ENCODE data around the gene EDEM2.
"Not testable (repeated sequence)": the region's sequence is repeated elsewhere in the genome, so short reads cannot be mapped to it uniquely, and the experiment has no call there.

EDEM2 gene

DNA sequence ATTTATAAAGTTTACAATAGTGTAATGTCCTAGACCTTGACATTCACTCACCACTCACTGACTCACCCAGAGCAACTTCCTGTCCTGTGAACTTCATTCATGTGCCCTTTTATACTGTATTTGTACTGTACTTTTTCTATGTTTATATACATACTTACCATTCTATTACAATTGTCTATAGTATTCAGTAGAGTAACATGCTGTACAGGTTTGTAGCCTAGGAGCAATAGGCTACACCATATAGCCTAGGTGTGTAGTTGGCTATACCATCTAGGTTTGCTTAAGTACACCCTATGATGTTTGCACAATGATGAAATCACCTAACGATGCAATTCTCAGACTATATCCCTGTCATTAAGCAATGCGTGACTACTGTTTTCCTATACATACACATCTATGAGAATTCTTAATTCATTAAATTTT is 17.5 kb downstream of the EDEM2 start:
- no peak for DNase-seq (ENCODE audit: low read depth in 2 of 2)

DNA sequence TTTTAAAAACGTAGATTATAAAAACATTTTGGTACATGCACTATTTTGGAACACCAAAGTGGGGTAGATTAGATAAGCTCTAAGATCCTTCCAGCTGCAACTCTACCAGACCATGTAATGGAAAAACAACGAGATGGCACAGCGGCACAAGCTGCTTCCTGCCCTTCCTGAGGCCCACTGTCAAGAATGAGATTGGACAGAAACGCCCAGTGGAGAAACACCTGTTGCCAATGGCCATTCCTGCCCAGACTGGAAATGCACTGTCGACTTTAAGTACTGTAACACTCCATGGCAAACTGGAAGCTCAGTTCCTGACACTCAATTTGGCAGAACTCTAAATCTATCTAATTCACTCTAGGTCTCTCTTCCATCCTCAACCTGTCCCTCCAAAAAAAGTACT is 21.4 kb downstream of the EDEM2 start:
- DNase-seq (ENCODE audit: low read depth in 2 of 2) = no peak

DNA sequence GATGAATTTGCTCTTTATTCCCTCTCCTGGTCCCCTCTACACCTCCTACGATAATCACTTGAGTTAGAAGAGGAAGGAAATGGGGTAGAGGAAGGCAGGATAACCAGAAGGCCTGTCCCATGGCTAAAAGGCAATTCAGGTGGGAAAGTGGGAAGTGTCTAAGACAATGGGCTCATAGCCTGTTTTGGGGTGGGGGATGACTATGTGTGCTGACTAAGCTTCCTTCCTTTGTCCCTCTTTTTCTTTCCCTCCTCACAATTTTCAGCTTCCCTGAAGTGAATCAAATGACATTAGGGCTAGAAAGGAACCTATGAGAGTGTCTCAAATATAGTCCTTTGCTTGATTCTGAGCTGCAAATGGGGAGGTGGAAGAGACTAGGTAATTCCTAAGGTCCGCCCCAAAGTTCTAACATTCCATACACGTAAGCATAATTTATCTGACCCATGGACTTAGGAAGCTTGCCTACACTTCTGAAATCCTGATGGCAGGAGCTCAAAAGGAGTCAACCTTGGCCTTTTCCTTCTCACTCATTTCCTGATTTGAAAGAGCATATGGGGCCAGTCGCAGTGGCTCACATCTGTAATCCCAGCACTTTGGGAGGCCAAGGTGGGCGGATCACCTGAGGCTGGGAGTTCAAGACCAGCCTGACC is 24.3 kb downstream of the EDEM2 start:
- no peak for DNase-seq (ENCODE audit: low read depth in 2 of 2)

DNA sequence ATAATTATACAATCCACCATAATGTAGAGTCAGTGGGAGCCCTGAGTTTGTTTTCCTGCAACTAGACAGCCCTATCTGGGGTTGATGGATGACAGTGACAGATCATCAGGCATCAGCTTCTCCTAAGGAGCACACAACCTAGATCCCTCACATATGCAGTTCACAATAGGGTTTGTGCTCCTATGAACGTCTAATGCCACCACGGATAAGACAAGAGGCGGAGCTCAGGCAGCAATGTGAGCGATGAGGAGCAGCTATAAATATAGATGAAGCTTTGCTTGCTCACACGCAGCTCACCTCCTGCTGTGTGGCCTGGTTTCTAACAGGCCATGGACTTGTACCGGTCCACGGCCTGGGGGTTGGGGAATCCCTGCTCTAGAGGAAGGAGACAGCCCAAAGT is 25.9 kb downstream of the EDEM2 start:
- no peak for DNase-seq (ENCODE audit: low read depth in 2 of 2)

DNA sequence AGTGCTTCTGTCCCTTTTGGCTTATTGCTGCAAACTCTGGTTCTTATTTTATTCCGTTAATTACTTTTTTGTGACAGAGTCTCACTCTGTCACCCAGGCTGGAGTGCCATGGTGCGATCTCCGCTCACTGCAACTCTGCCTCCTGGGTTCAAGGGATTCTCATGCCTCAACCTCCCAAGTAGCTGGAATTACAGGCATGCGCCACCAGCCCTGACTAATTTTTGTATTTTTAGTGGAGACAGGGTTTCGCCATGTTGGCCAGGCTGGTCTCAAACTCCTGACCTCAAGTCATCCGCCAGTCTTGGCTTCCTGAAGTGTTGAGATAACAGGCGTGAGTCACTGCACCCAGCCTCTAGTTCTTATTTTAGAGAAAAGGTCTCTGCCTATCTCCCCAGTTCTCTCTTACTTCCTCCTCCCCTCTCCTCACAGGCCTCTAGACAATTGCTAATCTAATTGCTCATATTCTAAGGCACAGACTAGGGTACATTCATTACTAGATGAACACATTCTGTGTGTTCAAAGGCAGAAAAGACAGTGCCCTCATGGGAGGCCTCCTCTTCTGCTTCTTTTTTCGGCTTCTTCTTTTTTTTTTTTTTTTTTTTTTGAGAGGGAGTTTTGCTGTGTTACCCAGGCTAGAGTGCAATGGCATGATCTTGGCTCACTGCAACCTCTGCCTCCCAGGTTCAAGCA is 27.0 kb downstream of the EDEM2 start:
- DNase-seq (ENCODE audit: low read depth in 2 of 2) = no peak

DNA sequence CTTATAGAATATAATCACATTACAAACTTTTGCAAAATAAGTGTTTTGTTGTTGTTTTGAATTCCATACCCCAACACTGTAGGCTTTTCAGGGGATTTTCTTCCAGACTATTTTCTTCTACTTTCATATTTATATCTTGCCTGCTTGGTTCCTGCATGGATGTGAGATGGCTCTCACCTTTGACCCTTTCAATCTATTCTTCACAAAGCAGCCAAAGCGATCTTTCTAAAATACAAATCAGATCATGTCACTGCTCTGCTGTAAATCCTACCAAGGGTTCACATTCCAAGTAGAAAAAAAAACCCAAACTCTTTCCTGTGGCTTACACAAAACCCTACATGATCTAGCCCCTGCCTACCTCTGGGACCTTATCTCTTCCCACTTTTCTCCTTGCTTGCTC is 29.5 kb downstream of the EDEM2 start:
- DNase-seq (ENCODE audit: low read depth in 2 of 2) = no peak

DNA sequence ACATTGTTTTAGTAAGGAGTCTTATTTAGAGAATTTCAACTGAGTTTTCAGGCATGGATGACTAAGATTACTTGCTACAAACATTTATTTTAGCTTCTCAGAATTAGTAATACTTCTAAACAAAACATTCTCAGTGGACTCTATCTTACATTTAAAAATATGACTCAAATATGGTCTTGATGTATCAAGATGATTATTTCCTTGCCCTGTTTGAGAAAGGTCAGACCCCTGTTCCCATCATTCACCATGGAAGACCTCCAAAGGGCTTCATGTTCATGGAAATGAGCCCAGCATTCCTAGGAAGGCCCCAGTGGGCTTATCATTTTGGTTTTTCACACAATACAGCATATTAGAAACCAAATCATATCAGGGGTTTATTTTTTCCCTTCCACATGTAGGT is 29.9 kb downstream of the EDEM2 start:
- DNase-seq (ENCODE audit: low read depth in 2 of 2) = no peak

DNA sequence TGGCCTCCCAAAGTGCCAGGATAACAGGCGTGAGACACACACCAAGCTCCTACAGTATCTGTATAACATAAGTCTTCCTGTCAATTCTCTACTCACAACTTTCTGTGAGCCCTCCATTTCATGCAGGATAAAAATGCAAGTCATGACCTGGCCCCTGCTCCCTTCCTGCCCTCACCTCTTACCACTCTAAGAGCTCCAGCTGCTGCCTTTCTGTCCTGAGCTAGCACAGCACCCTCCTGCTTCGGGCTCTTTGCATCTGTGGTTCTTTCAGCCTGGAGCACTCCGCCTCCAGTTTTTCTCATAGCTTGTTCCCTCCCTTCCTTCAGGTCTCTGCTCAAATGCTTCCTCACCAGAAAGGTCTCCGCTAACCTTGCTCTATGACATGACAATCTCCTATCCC is 30.9 kb downstream of the EDEM2 start:
- no peak for DNase-seq (ENCODE audit: low read depth in 2 of 2)

DNA sequence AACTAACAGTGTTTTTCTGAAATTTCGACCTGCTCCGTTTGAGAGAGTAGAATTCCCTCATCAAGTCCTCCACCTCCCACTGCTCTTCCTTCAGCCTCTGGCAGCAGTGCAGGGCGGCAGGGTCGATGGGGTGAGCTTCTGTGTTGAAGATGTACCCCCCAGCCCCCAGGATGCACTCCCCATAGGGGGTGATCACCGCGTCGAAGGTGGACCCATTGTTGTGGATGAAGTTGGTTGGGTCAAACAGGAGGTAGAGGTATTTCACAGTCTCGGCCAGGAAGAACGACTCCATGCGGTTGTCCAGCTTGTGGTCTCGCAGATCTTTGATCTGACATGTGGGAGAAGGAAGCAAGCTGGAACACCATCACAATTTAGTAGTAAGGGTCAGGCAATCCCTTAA is 31.5 kb downstream of the EDEM2 start:
- DNase-seq (ENCODE audit: low read depth in 2 of 2) = no peak

DNA sequence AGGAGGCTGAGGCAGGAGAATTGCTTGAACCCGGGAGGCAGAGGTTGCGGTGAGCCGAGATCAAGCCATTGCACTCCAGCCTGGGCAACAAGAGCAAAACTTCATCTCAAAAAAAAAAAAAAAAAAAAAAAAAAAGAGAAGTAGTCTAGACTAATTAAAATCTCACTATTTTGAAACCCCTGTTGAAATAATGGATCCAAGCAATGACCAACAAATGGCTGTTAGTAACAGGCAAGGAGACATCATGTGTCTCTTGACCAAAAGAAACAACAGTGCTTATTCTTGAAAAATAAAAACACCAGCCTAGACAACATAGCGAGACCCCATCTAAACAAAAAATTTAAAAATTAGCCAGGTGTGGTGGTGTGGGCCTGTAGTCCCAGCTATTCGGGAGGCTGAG is 34.9 kb downstream of the EDEM2 start:
- not testable (repeated sequence) for DNase-seq (ENCODE audit: low read depth in 2 of 2)

DNA sequence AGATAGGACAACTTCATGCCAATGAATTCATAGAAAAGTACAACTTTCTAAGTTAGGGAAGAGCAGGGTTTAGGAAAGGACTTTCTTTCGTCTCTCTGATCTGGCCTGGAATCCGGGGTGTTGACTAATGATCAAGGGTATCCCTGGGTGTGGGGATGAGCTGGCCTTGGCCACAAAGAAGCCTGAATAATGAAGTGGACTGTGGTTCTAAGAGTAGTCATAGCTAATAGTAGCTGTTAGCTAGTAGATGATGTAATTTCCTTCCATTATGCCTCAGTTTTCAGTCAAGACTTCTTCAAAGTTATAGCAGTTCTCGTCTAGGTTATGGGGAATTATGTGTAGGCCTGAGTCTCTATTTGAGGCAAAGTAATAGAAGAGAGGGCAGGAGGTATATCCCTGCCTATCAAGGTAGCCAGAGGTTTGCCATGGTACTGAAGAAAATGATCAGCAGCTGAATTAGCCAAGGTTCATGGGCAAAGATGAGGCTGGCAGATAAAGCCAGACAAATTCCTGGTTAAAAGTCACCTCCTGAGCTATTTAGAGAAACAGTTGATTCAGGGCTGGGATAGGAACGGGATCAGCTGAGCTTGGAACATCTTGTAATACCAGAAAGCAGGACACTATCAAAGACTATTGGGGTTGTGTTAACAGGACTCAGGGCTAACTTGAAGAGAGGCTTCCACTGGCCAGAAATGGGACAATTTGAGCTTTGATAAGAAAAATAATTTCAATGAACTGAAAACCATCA is 35.8 kb downstream of the EDEM2 start:
- no peak for DNase-seq (ENCODE audit: low read depth in 2 of 2)

DNA sequence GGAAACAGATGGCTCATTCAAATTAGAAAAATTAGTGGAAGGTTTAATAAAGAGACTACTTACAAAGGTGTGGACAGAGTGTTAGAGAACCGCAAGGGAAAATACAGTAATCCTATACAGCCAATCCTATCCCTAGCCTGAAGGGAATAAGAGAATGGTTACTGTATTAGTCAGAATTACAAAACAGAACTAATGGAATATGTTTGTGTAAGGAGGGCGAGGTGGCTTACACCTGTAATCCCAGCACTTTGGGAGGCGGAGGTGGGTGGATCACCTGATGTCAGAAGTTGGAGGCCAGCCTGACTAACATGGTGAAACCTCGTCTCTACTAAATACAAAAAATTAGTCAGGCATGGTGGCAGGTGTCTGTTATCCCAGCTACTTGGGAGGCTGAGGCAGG is 38.2 kb downstream of the EDEM2 start:
- no peak for DNase-seq (ENCODE audit: low read depth in 2 of 2)

DNA sequence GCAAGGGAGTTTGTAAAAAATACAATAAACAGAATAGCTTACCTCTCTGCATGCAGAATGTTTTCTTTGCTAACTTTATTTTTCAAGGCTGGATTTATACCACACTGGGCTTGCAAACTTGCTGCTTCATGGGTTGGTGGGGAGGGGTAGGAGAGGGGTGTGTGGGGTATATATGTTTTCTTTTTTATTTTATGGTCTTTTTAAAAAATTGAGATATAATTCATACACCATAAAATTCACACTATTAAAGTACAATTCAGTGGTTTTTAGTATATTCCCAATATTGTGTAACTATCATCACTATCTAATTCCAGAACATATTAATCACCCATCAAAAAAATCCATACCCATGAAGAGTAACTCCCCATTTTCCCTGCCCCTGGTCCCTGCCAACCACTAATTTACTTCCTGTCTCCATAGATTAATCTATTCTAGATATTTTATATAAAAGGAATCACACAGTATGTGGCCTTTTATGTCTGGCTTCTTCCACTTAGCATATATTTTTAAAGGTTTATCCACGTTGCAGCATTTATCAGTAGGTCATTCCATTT is 40.2 kb downstream of the EDEM2 start:
- no peak for DNase-seq (ENCODE audit: low read depth in 2 of 2)

DNA sequence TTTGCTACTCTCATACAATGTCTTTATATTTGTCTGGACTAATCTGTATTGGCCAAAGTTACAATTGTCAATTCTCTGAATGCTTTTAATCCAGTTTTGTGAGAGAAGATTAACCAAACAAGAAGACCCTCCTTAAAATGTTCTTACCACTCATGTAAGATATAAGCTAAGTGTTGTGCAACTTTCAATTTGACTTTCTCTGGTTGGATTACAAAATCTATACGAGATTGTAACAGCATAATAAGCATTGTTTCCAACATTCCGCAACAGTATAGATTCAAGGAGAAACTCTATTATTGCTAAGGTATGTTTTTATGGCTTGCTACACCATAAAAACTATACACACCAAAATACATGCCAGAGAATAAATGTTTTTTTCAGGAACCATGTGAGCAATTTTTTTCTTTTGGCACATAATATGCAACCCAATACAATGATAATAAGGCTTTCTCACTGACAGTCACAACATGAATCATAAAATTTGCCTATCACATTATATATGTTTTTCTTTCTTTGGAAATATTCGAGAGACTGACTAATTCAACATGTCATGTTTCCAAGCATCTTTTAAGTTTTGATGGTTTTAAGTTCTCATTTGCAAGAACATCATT is 42.3 kb downstream of the EDEM2 start:
- DNase-seq (ENCODE audit: low read depth in 2 of 2) = no peak

DNA sequence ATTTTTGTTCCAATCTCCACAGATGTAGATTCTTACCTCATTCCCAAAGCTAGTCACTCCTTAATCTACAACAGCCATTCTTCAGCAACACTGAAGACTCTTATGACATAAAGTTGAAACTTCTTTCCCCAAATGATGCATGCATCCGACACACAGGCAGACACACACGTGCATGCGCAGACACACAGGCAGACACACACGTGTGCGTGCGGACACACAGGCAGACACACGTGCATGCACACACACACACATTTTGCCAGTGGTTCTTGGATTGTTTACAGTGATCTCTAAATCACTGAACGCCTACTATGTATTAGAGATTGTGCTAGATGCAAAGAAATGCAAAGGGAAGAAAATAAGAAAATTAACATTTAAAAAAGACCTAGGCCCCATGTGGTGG is 45.5 kb downstream of the EDEM2 start:
- no peak for DNase-seq (ENCODE audit: low read depth in 2 of 2)

DNA sequence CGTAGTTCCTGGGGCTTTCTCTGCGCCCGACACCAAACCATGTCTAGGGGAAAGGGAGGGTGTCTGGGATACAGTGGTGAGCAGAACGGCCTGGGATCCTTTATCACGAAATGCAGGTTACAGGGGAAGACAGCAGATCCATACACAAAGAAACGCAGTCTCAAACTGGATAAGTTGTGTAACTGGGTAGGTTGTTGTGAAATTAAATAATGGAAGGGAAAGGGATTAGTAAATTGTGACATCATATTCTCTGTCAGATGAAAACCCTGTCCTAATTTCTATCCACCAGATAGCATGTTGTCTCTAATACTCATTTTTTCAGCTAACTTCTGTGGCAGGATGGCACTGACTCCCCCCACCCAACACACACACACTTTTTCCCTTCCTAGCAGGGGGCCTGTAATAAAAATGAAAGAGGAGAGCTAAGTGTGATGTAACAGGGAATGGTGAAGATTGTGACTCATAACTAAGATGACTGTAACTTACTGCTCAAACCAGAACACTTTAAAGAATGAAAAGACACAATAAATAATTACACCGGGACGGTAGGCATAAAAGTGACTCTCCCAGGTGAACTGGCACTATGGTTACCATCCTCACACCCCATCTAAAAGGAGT is 53.8 kb downstream of the EDEM2 start:
- DNase-seq (ENCODE audit: low read depth in 2 of 2) = no peak

DNA sequence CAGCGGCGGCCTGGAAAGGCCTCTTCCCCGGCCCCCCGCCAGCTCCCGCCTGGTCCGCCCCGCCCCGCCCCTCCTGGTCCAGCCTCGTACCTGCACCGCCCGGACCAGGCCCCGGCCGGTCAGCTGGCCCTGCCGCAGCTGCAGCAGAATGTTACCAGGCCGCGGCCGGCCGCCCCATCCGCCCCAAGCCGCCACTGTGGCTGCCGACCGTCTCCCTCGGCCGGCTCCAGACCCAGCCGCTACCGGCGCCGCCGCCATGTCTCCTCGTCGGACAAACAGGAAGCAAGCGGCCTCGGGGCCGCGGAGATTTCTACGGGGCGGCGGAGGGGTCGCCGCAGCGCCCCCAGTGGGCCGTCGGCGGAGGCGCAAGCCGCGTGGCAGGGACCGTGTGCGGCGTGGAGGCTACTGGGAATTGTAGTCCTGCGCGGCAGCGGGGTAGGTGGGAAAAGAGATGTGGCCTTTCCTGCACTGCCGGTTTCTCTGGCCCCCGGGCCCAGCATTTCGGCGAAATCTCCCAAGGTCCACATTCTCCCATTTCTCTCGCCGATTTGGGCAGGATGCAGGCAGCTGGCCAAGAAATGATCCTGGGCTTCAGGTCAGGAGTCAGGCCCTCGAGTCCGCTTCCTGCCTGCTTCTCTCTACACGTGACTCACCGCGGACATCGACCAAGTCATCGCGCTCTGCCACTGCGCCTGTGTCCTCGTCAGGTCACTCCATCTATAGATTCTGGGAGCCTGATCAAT is 54.4 kb downstream of the EDEM2 start, which contains the start of gene TRPC4AP:
Gene TRPC4AP (minus strand): TSS at position 284 of the 743 bp plus-strand sequence. CDS start 26 bp downstream, at position 258.
- DNase-seq (ENCODE audit: low read depth in 2 of 2) = peak; percentile 77 to 79

DNA sequence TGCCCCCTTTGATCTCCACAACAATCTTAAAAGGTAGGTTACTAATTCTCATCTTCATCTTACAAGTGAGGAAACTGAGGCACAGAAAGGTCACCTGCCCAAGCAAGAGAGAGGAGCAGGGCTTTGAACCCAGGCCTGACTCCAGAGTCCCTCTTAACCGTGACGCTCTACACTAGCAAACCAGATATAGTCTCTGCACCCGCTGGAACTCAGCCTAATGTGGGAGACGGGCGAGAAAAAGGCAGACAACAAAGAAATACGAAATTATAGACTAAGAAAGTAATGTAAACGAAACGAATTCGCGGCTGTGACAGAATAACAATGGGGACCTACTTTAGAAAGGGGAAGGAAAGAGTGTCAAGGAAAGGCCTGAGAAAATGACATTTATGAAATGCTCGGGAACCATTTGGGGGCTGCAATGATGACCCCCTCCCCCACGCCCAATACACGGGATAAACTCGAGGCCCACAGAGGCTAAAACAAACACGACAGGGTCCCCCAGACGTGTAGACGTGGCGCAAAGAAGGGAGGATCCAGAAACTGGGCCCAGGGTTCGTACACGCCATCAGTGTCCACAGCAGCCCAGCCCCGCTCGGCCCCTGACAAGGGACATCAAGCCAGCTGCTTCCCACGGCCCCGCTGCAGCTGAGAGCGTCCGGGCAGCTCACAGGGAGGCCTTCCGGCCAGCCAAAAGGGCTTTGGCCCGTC is 55.2 kb downstream of the EDEM2 start:
- DNase-seq (ENCODE audit: low read depth in 2 of 2) = no peak

DNA sequence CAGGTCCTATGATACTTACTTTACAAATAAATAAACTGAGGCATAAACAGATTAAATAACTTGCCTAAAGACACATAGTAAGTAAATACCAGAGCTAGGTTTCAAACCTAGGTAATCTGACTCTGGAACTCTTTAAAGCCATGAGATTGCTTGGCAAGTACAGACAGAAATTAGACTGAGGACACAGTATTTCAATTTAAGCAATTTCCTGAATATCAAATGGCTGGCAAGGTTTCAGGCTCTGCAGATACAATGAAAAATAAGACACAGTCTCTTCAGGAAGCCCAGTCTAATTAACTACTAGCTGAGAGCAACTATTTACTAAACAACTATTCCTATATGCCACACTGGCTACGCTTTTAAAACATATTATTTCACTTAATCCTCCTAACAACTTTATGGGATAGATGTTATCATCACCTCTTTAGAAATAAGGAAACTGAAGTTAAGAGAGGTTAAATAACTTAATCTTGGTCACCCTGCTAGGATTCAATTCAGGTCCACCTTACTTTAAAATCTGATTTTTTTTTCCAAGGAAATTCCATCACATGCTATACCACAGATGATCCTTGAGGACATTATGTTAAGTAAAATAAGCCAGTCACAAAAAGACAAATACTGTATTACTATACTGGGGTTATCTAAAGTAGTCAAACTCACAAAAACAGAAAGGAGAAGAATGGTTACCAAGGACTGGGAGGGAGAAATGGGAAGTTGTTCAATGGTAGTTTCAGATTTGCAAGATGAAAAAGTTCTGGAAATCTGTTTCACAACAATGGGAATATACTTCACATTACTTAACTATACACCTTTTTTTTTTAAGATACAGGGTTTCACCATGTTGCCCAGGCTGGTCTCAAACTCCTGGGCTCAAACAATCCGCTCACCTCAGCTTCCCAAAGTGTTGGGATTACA is 58.6 kb downstream of the EDEM2 start:
- DNase-seq (ENCODE audit: low read depth in 2 of 2) = no peak
